Hypothalamus (tissue), 51 donors: ENCODE results near the gene ZNF555.
A peak's percentile ranks its signal among the peaks of the same experiment; 100 is the strongest.
"Not testable (repeated sequence)": the region's sequence is repeated elsewhere in the genome, so short reads cannot be mapped to it uniquely, and the experiment has no call there.

Experiments used
- DNase-seq, 51 donors: peaks; one replicate each; lab custom pipeline; 2025; lab: John Stamatoyannopoulos, UW

Gene ZNF555

DNA sequence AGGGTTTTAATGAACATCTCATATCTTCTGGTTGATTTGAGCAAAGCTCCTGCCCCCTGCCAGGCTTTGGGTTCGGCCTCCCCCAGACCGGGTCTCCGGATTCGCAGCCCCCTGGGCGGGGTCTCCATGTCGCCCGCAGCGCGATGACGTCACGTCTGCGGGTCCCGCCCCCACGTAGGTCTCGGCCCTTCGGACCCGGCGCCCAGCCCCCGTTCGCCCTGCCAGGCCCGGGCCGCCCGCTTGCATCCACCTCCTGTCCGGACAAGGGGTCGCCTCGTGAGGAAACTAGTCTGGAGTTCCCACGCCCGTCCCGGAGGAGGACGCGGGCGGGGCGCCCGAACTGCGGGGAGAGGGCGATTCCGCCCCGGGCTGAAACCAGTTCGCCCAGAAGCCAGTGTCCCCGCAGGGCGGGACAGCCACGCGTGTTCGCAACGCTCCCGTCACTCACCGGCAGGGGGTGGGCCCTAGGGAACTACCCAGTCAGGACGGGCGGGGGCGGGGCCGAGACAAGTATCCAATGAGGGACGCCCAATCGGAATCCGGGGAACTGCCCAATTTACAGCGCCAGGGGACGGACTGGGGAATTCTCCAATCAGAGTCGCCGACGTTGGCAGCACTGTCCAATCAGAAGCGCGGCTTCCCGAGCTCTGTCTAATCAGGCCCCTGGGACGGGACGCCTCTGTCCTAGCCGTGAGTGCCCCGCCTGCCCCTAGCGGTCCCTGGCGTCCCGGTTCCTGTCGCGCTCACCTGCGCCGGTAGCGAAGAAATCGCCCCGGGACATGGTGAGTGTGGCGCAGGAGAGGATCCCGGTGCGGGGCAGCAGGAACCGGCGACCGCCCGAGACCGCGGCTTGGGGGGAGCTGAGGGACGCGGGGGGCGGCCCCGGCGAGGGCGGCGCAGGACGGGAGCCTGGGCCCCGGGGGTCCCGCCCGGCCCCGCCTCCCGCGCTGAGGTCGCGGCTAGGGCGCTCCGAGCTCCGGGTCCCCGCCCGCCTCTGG is at the start of gene ZNF555:
Gene ZNF555, plus strand, starts transcription at position 682 of the 998 bp plus-strand sequence. Its CDS starts 98 bp downstream, at position 780.
- DNase-seq = peak; percentile 94 to 100 (median 99)

GRCh38 chr19:2791876-2792275 is 49.4 kb upstream of the ZNF555 start:
- no peak for DNase-seq

GRCh38 chr19:2792666-2793065 is 48.6 kb upstream of the ZNF555 start:
- DNase-seq = not testable (repeated sequence)

DNA sequence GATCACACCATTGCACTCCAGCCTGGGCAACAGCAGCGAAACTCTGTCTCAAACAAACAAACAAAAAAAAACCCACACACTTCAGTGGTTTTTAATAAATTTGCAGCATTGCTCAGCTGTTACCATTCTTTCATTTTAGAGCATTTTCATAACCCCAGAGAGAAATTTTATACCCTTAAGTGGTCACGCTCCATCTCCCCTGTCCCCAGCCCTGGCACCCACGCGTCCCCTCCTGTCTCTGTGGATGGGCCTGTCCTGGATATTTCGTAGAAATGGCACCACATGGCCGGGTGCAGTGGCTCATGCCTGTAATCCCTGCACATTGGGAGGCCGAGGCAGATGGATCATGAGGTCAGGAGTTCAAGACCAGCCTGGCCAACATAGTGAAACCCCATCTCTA is 48.1 kb upstream of the ZNF555 start:
- DNase-seq = no peak

GRCh38 chr19:2793577-2793976 is 47.7 kb upstream of the ZNF555 start:
- DNase-seq = no peak

- no peak for DNase-seq
Measured at GRCh38 chr19:2795827-2796658, 45.2 kb upstream of the ZNF555 start.

DNA sequence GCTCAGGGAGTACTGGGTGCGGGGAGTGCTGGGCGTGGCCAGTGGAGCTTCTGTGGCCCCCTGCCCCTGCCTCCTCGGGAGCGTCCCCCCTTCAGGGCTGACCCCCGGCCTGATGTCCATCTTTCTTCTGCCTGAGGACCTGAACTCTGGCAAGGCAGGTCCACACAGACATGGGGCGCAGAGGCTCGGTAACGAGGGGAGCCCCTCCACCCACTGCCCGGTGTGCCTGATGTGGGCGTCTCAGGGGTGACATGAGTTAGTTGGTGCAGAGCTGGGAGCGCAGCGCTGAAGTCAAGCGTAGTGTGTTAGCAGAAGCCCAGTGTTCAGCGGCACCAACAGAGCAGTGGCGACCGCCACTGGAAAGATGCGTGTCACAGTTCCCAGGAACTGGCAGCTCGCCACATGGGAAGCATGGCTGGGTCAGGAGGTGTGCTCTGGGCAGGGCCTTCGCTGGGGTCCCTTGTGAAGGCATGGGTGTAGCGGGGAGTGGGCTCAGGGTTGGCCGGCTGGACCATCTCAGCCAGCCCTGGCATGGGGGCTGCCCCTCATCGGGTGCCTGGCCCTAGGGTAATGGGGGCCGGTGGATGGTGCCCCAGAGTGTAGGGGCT is 44.5 kb upstream of the ZNF555 start:
- no peak for DNase-seq

DNA sequence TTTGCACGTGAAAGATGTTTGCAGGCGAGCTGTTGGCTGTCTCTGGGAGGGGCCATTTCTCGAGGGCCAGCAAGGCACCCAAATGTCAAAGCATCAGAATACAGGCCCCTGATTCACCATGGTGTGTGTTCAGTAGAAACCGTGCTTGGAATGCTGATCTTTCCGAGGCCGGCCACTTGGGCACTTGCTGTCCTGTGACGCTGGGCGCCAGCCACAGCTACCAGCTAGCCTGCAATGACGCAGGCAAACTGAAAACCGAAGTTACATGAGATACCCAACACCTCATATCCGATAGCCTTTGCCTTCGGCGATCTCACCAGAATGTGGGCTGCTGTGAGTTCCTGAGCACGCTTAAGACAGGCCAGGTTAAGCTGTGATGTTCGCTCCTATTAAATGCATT is 44.0 kb upstream of the ZNF555 start:
- peak in 1 of 51 donors; percentile 16 for DNase-seq

- DNase-seq = no peak
Measured at GRCh38 chr19:2798158-2798685, 43.1 kb upstream of the ZNF555 start.

GRCh38 chr19:2798733-2799132 is 42.5 kb upstream of the ZNF555 start:
- no peak for DNase-seq

GRCh38 chr19:2799273-2800020 is 41.8 kb upstream of the ZNF555 start:
- DNase-seq = no peak

GRCh38 chr19:2800506-2800905 is 40.8 kb upstream of the ZNF555 start:
- DNase-seq = no peak

DNA sequence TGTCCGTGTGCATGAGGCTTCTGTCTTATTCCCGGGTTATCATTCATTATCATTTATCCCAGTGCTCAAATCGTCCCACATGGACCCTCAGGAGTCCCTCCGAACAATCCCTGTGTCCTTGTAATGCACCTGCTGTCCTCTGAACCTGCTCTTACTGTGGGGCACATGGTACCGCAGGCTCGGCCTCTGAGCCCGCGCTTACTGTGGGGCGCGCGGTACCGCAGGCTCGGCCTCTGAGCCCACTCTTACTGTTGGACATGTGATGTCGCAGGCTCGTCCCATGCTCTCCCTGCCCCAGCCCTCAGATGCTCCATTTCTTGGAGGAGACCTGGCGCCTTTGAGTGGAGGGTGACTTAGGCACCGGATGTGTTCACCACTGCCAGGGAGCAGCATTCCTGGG is 38.4 kb upstream of the ZNF555 start:
- no peak for DNase-seq

DNA sequence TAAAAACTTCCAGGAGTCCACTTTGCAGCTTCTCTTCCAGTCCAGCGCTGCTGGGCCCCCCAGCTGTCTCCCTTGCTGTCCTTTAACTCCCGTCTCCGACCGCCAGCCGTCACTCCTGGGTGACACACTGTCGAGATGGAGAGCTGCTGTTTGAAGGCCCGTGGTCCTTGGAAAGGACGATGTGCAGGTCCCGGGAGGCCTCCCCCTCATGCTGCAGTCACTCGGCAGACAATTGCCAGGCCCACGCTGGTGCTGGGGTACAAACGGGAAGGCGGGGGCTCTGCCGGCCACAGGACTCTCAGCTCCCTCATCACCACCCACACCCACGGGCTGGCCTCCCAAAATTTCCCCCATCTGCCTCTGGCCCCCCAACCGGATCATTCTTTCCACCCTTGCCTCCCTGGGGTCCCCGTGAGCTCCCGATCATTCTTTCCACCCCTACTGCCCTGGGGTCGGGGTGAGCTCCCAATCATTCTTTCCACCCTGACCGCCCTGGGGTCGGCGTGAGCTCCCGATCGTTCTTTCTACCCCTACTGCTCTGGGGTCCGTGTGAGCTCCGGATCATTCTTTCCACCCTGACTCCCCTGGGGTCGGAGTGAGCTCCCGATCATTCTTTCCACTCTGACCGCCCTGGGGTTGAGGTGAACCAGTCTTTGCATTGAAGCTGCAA is 37.7 kb upstream of the ZNF555 start:
- DNase-seq = no peak

DNA sequence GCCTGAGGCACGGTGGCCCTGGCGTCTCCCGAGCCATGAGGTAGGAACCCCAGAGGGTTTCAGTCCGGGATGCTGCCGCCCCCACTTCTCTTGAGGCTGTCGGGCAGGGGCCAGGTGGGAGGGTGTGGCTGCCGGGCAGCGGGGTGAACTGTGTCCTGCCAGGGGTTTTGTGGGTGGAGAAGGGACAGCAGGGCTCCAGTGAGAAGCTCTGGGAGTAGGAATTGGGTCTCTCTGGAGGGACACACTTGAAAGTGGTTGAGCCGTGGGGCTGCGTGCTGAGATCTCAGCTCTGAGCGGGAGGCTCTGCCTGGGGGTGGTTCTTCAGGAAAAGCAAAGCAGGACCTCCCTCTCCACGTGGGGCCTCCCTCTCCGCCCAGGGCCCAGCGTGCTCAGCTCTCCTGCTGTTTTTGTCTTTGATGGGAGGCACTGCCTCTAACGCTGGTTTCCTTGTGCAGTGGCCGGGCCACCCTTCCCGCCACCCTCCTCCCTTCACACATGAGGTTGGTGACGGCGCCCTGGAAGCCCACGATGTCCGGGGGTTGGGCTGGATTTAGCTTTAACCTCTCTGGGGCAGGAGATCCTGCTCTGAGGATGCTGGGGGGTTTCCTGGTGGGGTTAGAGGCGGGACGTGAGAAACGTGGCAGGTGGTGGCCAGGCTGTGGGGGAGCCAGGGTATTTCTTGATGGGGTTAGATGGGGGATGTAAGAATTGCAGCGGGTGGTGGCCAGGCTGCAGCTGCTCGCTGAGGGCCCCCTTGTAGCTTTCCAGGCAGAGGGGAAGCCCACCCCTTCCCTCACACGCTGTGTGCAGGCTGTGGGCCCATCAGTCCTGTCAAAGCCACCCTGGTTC is 36.9 kb upstream of the ZNF555 start:
- no peak for DNase-seq

- no peak for DNase-seq
Measured at GRCh38 chr19:2805261-2805900, 35.9 kb upstream of the ZNF555 start.

- DNase-seq = peak in 2 of 51 donors; percentile 5 to 20
Measured at GRCh38 chr19:2805991-2806649, 35.2 kb upstream of the ZNF555 start.
